GM06990 (cell line): ENCODE data around the gene OTULINL.

Experiments
- DNase-seq: peaks from one replicate; pipeline ENCODE4 v3.0.0-alpha.2; 2011; ENCODE audit not compliant: insufficient read length; ENCODE audit errors: extremely low read depth
- H3K27me3 ChIP-seq: replicated peaks from 2 replicates; pipeline ENCODE4 v1.6.0; 2011; ENCODE audit warnings: low read length; ENCODE audit not compliant: control insufficient read depth, insufficient read depth
- H3K36me3 ChIP-seq: 2 replicates; pipeline ENCODE4 v1.5.1; 2011; ENCODE audit warnings: low read length; ENCODE audit not compliant: control insufficient read depth, insufficient read depth
- H3K4me3 ChIP-seq: replicated peaks from 2 replicates; pipeline ENCODE4 v1.5.1; 2011; ENCODE audit warnings: low read depth, mild to moderate bottlenecking, control low read depth, low read length
- TF ChIP-seq, protein P1 (sequence below): IDR thresholded peaks from 2 replicates; pipeline ENCODE4 v1.5.1; 2011; ENCODE audit warnings: low read length, control low read depth, mild to moderate bottlenecking, inconsistent platforms; ENCODE audit not compliant: insufficient read depth, poor library complexity, severe bottlenecking

The OTULINL gene

DNA sequence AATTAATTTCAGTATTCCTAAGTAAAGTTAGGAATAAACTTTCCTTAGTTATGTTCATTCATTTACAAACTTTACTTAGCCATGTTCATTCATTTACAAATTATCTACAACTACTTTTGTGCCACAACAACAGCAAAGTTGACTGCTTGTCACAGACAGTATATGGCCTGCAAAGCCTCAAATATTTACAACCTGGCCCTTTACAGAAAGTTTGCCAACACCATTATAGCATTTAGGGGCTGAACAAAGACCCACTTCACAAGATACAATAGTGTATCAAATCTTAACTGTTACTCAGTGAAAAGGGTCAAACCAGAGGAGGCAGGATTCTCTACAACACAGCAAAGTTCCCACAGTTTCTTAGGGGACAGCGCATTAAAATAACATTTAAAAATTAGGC lies 9.7 kb upstream of the OTULINL start:
- Histone ChIP-seq H3K4me3 (no peak overlapping the region), H3K36me3 (no peaks in the 10 kb centered on the region), H3K27me3 (no peaks in the 10 kb centered on the region)
- TF ChIP-seq, protein P1, sequence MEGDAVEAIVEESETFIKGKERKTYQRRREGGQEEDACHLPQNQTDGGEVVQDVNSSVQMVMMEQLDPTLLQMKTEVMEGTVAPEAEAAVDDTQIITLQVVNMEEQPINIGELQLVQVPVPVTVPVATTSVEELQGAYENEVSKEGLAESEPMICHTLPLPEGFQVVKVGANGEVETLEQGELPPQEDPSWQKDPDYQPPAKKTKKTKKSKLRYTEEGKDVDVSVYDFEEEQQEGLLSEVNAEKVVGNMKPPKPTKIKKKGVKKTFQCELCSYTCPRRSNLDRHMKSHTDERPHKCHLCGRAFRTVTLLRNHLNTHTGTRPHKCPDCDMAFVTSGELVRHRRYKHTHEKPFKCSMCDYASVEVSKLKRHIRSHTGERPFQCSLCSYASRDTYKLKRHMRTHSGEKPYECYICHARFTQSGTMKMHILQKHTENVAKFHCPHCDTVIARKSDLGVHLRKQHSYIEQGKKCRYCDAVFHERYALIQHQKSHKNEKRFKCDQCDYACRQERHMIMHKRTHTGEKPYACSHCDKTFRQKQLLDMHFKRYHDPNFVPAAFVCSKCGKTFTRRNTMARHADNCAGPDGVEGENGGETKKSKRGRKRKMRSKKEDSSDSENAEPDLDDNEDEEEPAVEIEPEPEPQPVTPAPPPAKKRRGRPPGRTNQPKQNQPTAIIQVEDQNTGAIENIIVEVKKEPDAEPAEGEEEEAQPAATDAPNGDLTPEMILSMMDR, result no peak
- no peak for DNase-seq

DNA sequence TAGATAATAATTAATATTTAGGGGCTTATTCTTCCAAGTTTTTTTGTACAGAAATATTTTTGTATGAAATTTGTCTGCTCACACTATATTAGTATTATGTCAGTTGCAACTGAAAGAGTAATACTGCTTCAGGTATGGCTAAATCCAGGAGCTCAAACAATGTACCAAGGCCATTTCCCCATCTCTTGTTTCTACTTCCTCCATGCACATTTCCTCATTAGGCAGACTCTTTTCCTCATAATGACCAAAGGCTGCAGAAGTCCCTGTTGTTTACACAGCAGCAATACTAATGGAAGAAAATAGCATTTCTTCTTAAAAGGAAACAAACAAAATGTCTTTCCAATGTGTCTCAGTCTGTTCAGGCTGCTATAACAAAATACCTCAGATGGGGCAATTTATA lies 9.2 kb upstream of the OTULINL start:
- H3K27me3 ChIP-seq, result no peaks in the 10 kb centered on the region
- TF ChIP-seq, protein P1, result no peak
- no peak overlapping the region for H3K4me3 ChIP-seq
- no peak for DNase-seq
- H3K36me3 ChIP-seq, result no peaks in the 10 kb centered on the region

DNA sequence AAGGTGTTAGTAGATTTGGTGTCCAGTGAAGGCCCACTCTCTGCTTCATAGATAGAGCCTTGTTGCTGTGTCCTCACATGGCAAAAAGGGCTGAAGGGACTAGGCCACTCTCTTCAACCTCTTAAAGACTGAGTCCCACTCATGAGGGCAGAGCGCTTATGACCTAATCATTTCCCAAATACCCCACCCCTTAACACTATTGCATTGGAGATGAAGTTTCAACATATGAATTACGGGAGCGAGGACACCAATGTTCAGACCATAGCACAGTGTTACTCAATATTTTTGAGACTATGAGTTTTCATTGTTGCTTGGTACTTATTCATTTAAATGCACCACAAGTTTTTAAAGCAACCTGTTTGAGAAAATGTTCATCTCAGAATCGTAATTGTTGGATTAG lies 8.8 kb upstream of the OTULINL start:
- no peak overlapping the region for H3K4me3 ChIP-seq
- no peak for DNase-seq
- TF ChIP-seq, protein P1, result no peak

DNA sequence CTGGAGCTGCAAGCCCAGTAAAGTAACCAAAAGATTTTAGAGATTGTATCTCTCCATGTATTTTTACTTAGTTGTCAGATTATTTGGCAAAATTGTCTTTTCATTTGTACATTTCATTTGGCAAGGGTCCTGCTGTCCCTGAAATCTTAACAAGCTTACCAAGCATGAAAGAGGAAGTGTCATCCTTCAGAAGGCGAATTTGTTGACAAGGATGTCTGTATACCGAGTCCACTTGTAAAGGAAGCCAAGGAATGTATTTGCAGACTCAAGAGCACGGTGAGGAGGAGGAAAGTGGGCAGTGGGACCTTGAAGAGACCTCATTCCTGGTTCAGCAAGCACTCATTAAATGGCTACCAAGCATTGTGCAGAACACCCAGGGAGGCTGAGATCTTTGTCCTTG lies 7.5 kb upstream of the OTULINL start:
- no peak for DNase-seq
- TF ChIP-seq, protein P1, result no peak
- Histone ChIP-seq H3K4me3 (no peak overlapping the region), H3K27me3 (no peaks in the 10 kb centered on the region), H3K36me3 (no peaks in the 10 kb centered on the region)

More for the DNA sequence above, 8.8 kb upstream of the OTULINL start:
- H3K27me3 ChIP-seq, result no peaks in the 10 kb centered on the region
- no peaks in the 10 kb centered on the region for H3K36me3 ChIP-seq

DNA sequence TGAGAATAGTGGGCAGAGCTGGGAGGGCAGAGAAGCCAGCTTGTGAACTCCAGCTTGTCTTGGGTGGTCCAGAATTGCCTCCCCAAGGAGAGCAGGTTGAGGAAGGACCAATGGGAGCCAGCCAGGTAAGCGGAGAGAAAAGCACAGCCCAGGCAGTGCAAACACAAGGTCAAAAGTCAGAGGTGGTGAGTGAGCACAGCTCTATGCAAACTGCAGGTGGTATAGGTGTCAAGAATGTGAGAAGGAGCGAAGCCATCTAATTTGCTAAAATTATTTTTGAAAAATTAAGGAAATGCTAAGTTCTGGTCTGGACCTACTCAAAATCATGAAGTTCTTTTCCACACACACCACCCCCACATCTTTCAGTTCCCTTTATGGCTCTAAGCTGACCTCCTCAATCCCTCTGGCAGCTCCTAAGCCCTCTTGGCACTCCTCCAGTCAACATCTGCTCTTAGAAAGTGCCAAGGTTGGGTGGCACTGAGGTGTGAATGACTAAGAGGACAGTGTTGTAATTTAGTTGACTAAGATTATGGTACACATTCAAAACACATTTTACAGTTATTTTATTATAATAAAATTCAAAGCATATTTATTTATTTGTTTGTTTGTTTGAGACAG lies 6.6 kb upstream of the OTULINL start:
- no peak for DNase-seq
- TF ChIP-seq, protein P1, result no peak
- Histone ChIP-seq H3K27me3 (no peaks in the 10 kb centered on the region; the same call in 1 of the 2 replicates), H3K4me3 (no peak overlapping the region), H3K36me3 (no peaks in the 10 kb centered on the region)

DNA sequence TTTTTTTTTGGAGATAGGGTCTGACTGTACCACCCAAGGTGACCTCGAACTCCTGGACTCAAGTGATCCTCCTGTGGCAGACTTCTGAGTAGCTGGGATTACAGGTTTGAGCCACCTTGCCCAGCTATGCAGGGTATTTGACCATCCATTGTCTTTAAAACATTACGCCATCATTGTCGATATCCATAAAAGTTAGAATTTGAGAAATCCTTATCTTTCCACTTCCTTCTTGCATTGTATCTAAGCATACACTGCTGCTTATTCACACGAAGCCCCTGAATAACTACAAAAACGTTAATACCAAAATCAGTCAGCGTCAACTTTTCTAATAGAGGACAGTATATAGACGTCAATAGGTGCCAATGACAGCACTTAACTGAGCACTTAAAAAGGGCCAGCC lies 5.4 kb upstream of the OTULINL start:
- Histone ChIP-seq H3K4me3 (no peak overlapping the region), H3K27me3 (no peaks in the 10 kb centered on the region; the same call in 1 of the 2 replicates), H3K36me3 (no peaks in the 10 kb centered on the region)
- DNase-seq, result no peak
- TF ChIP-seq, protein P1, result no peak
